ENCODE data around the gene EFNA5.

The EFNA5 gene

GRCh38 chr5:107418902-107419301 lies 251.8 kb downstream of the EFNA5 start:
- no peak for DNase-seq

- no peak for DNase-seq
Observed at GRCh38 chr5:107418071-107418470, 252.7 kb downstream of the EFNA5 start.

- no peak for DNase-seq
Observed at GRCh38 chr5:107415762-107416161, 255.0 kb downstream of the EFNA5 start.

- DNase-seq = no peak
Observed at GRCh38 chr5:107414802-107415201, 255.9 kb downstream of the EFNA5 start.

GRCh38 chr5:107413754-107414153 lies 257.0 kb downstream of the EFNA5 start:
- DNase-seq = no peak

- DNase-seq = no peak
Observed at GRCh38 chr5:107408564-107408963, 262.2 kb downstream of the EFNA5 start.

GRCh38 chr5:107407713-107408298 lies 262.9 kb downstream of the EFNA5 start:
- DNase-seq = no peak

- no peak for DNase-seq
Observed at GRCh38 chr5:107404595-107405374, 266.0 kb downstream of the EFNA5 start.

GRCh38 chr5:107403228-107403953 lies 267.3 kb downstream of the EFNA5 start:
- DNase-seq = no peak

- DNase-seq = no peak
Observed at GRCh38 chr5:107402434-107403227, 268.1 kb downstream of the EFNA5 start.

GRCh38 chr5:107401470-107402122 lies 269.1 kb downstream of the EFNA5 start:
- DNase-seq = no peak

GRCh38 chr5:107400328-107400727 lies 270.4 kb downstream of the EFNA5 start:
- DNase-seq = no peak

- DNase-seq = no peak
Observed at GRCh38 chr5:107398703-107399102, 272.0 kb downstream of the EFNA5 start.

GRCh38 chr5:107396351-107396690 lies 274.4 kb downstream of the EFNA5 start:
- DNase-seq = no peak

- no peak for DNase-seq
Observed at GRCh38 chr5:107395632-107396350, 274.9 kb downstream of the EFNA5 start.

- DNase-seq = no peak
Observed at GRCh38 chr5:107393851-107394250, 276.9 kb downstream of the EFNA5 start.

- DNase-seq = no peak
Observed at GRCh38 chr5:107391787-107392186, 278.9 kb downstream of the EFNA5 start.

GRCh38 chr5:107389775-107390148 lies 281.0 kb downstream of the EFNA5 start:
- no peak for DNase-seq

- DNase-seq = no peak
Observed at GRCh38 chr5:107389130-107389774, 281.5 kb downstream of the EFNA5 start.

- DNase-seq = no peak
Observed at GRCh38 chr5:107388141-107388861, 282.4 kb downstream of the EFNA5 start.

Data from activated gamma-delta T cell (primary cell).